T-helper 22 cell (primary cell): Measurements from ENCODE around the gene TAF4.
"Not testable (repeated sequence)": the region's sequence is repeated elsewhere in the genome, so short reads cannot be mapped to it uniquely, and the experiment has no call there.

ENCODE experiments used
- DNase-seq: peaks from one replicate; pipeline ENCODE4 v3.0.0-alpha.2; 2020; ENCODE audit warnings: low read depth

Gene TAF4

GRCh38 chr20:61979701-61980635 lies 85.7 kb downstream of the TAF4 start:
- DNase-seq = no peak

GRCh38 chr20:61979090-61979489 lies 86.6 kb downstream of the TAF4 start:
- DNase-seq = no peak

- DNase-seq = no peak
Observed at GRCh38 chr20:61978491-61978890, 87.2 kb downstream of the TAF4 start.

GRCh38 chr20:61977419-61977786 lies 88.3 kb downstream of the TAF4 start:
- no peak for DNase-seq

GRCh38 chr20:61976644-61977418 lies 88.8 kb downstream of the TAF4 start:
- no peak for DNase-seq

DNA sequence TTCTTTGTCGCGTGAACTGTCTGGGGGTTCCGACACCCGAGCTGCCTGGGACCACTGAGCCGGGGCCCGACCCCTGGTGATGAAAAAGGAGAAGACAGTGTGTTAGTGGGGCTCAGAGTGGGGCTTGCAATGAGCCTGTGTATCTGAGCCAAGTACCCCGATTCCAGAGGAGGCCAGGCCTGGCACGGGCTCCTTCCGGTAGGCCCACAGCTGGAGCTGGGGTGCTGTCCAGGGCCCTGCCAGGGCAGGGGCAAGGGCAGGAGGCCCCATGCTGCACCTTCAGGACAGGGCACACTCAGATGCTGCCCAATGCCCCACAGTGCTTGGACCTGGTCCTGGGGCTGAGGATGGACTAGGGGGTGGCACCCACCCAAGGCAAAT lies 89.4 kb downstream of the TAF4 start:
- no peak for DNase-seq

- DNase-seq = no peak
Observed at GRCh38 chr20:61975407-61976129, 90.1 kb downstream of the TAF4 start.

DNA sequence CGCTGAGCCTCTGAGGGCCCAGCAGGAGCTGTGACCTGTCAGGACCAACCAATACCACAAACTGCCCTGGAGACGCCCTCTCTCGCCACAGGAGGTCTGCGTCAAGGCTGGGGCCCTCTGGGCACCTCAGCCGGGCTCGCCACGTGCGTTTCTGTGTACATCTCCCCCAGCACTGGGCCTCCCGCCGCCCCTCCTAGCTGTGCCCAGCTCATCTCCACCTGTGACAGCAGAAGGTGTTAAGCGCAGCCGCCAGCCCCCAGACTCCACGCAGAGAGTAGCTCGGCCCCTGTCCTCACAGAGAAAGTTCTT lies 91.4 kb downstream of the TAF4 start:
- no peak for DNase-seq

DNA sequence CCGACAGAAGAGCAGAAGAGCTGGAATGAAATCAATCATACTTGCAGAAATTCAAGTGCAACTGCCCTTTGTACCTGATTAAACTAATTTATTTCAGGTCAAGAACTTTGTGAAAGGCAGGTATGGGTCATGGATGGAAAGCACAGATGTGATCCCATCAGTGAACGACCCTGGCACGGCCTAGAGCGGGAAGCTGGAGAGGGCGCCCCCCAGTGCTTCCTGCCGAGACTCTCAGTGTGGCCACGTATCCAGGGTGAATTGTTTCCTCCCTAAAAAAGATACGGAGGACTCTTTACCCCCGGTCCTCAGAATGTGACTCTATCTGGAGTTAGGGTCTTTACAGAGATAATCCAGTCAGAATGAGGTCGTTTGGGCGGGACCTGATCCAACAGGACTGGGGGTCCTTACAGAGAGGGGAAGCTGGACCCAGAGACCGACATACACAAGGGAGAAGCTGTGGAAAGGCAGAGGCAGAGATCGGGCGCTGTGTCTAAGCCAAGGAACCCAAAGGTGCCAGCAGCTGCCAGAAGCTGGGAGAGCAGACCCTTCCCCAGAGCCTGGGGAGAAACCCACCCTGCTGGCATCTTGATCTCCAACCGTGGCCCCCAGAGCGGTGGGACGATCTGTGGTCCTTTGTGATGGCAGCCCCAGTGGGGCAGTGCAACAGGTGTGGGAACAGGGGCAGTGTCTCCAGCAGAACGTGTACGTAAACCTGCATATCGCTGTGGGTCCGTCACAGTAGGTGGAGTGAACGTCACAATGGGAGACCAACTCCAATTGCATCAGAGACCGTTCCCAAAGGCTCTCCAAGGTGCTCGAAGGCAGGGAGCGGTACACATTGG lies 91.9 kb downstream of the TAF4 start:
- DNase-seq = no peak

DNA sequence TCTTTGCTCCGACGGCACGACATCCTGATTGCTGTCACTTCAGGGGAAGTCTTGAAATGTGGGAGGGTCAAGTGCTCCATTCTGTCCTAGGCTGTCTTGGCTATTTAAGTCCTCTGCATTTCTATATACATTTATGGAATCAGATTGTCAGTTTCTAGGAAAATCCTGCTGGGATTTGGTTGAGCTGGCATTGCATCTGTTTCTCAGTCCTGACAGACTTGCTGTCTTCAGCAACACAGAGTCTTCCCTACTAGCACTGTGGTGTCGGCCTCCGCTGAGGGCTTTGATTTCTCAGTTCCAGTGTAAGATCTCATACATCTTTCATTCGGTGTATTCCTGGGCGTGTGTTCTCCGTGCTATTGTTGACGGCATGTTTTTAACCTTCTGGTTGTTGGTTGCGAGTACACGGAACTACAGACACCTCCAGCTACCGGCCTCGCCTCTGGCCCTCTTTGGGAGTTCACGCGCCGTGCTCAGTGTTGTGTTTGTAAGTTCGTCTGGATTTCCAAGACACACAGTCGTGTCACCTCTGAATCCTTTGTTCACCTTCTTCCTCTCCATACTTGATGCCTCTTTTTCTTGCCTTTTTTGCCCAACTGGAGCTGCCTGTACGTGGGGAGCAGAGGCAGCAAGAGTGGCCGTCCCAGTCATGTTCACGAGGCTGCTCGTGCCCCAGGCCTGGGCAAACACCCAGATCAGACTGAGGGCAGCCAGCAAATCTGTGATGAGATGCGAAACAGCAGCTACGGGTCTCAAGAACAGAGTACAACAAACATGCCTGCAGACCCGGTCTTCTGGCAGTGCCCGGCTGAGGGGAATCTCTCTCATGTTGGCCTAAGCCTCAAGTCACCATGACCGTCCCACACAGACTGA lies 92.8 kb downstream of the TAF4 start:
- no peak for DNase-seq

GRCh38 chr20:61971595-61971994 lies 94.1 kb downstream of the TAF4 start:
- not testable (repeated sequence) for DNase-seq

- no peak for DNase-seq
Observed at GRCh38 chr20:61970357-61970756, 95.3 kb downstream of the TAF4 start.

DNA sequence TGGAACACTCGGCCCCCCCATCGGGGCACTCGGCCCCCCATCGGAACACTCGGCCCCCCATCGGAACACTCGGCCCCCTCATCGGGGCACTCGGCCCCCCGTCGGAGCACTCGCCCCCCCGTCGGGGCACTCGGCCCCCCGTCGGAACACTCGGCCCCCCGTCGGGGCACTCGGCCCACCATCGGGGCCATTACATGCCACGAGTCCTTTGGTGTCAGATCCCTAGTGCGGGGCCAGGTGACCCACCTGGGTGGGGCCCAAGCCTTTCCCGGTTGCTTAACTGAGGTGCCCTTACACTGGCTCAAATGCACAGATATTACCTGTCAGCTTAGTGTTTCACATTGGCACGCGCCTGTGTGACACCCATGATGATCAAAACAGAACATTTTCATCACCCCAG lies 95.9 kb downstream of the TAF4 start:
- DNase-seq = no peak

GRCh38 chr20:61968932-61969331 lies 96.7 kb downstream of the TAF4 start:
- DNase-seq = no peak

GRCh38 chr20:61968036-61968810 lies 97.5 kb downstream of the TAF4 start:
- no peak for DNase-seq

GRCh38 chr20:61967300-61967699 lies 98.4 kb downstream of the TAF4 start:
- DNase-seq = no peak

- DNase-seq = no peak
Observed at GRCh38 chr20:61966492-61967244, 99.0 kb downstream of the TAF4 start.

GRCh38 chr20:61965606-61966491 lies 99.8 kb downstream of the TAF4 start:
- DNase-seq = no peak
